H9 (cell line): ENCODE results near the gene PAFAH1B2. TPM values are rescaled to one million over a fixed set of nuclear protein-coding genes. Genes with fewer than 3 reads are reported as not detected.
"Not testable (repeated sequence)": the region's sequence is repeated elsewhere in the genome, so short reads cannot be mapped to it uniquely, and the experiment has no call there.

Experiments used
- DNase-seq: peaks from one replicate; pipeline ENCODE4 v3.0.0-alpha.2; 2017
- H2AFZ ChIP-seq: one replicate; pipeline ENCODE4 v1.6.1; 2013; ENCODE audit warnings: mild to moderate bottlenecking, low read length, control low read depth, moderate library complexity
- H2AK5ac ChIP-seq: 2 replicates; pipeline ENCODE4 v1.6.1; 2013; ENCODE audit warnings: low read length, control low read depth, mixed read lengths; ENCODE audit not compliant: insufficient read length
- H2BK120ac ChIP-seq: one replicate; pipeline ENCODE4 v1.6.1; 2013; ENCODE audit warnings: low read depth, mild to moderate bottlenecking, low read length, control low read depth, inconsistent platforms; ENCODE audit not compliant: poor library complexity, severe bottlenecking
- H2BK12ac ChIP-seq: 2 replicates; pipeline ENCODE4 v1.6.1; 2013; ENCODE audit warnings: low read length, control low read depth, mixed read lengths, low read depth; ENCODE audit not compliant: insufficient read length
- H2BK15ac ChIP-seq: 2 replicates; pipeline ENCODE4 v1.6.1; 2013; ENCODE audit warnings: low read depth, low read length, control low read depth
- H2BK20ac ChIP-seq: one replicate; pipeline ENCODE4 v1.6.1; 2013; ENCODE audit warnings: low read depth, mild to moderate bottlenecking, low read length, control low read depth, inconsistent platforms; ENCODE audit not compliant: poor library complexity, severe bottlenecking
- H2BK5ac ChIP-seq: 2 replicates; pipeline ENCODE4 v1.6.1; 2013; ENCODE audit warnings: low read length, control low read depth, mixed read lengths; ENCODE audit not compliant: insufficient read length
- H3K14ac ChIP-seq: 2 replicates; pipeline ENCODE4 v1.6.1; 2013; ENCODE audit warnings: low read length, control low read depth; ENCODE audit not compliant: insufficient read depth
- H3K18ac ChIP-seq: 2 replicates; pipeline ENCODE4 v1.6.1; 2013; ENCODE audit warnings: low read depth, mild to moderate bottlenecking, mixed read lengths, low read length, control low read depth; ENCODE audit not compliant: insufficient read length
- H3K23ac ChIP-seq: 2 replicates; pipeline ENCODE4 v1.6.1; 2013; ENCODE audit warnings: low read length, control low read depth, mixed read lengths, low read depth; ENCODE audit not compliant: insufficient read length
- H3K23me2 ChIP-seq: 2 replicates; pipeline ENCODE4 v1.6.1; 2013; ENCODE audit warnings: low read depth, mild to moderate bottlenecking, mixed read lengths, low read length, control low read depth; ENCODE audit not compliant: insufficient read length, poor library complexity, severe bottlenecking
- H3K27ac ChIP-seq: 2 replicates; pipeline ENCODE4 v1.5.1; 2013; ENCODE audit warnings: low read length, control low read depth, mixed read lengths, low read depth; ENCODE audit not compliant: insufficient read length
- H3K27me3 ChIP-seq: 2 replicates; pipeline ENCODE4 v1.6.1; 2013; ENCODE audit warnings: low read length, control low read depth, inconsistent platforms; ENCODE audit not compliant: insufficient read depth
- H3K4ac ChIP-seq: 2 replicates; pipeline ENCODE4 v1.6.1; 2013; ENCODE audit warnings: low read depth, mild to moderate bottlenecking, control low read depth, inconsistent platforms, low read length, moderate library complexity
- H3K4me1 ChIP-seq: 2 replicates; pipeline ENCODE4 v1.6.1; 2013; ENCODE audit warnings: low read length, control low read depth, inconsistent platforms; ENCODE audit not compliant: insufficient read depth
- H3K4me2 ChIP-seq: 2 replicates; pipeline ENCODE4 v1.6.1; 2013; ENCODE audit warnings: low read length, control low read depth, mixed read lengths; ENCODE audit not compliant: insufficient read length, insufficient read depth
- H3K56ac ChIP-seq: 2 replicates; pipeline ENCODE4 v1.6.1; 2013; ENCODE audit warnings: low read depth, mild to moderate bottlenecking, mixed read lengths, low read length, control low read depth; ENCODE audit not compliant: insufficient read length
- H3K79me1 ChIP-seq: 2 replicates; pipeline ENCODE4 v1.6.1; 2013; ENCODE audit warnings: low read depth, mild to moderate bottlenecking, moderate library complexity, low read length, control low read depth, inconsistent platforms; ENCODE audit not compliant: insufficient read depth, poor library complexity, severe bottlenecking
- H3K79me2 ChIP-seq: 2 replicates; pipeline ENCODE4 v1.6.1; 2013; ENCODE audit warnings: low read length, control low read depth, inconsistent platforms; ENCODE audit not compliant: insufficient read depth
- H3K9ac ChIP-seq: 2 replicates; pipeline ENCODE4 v1.6.1; 2013; ENCODE audit warnings: low read length, control low read depth, mixed read lengths; ENCODE audit not compliant: insufficient read length; ENCODE audit errors: extremely low read depth
- H3K9me3 ChIP-seq: one replicate; pipeline ENCODE4 v1.6.1; 2013; ENCODE audit warnings: low read depth, low read length, inconsistent platforms; ENCODE audit not compliant: control insufficient read depth
- H3T11ph ChIP-seq: one replicate; pipeline ENCODE4 v1.6.1; 2013; ENCODE audit warnings: mild to moderate bottlenecking, low read length, control low read depth, inconsistent platforms
- H4K20me1 ChIP-seq: one replicate; pipeline ENCODE4 v1.6.1; 2013; ENCODE audit not compliant: control insufficient read depth, insufficient read length, insufficient read depth
- H4K5ac ChIP-seq: 2 replicates; pipeline ENCODE4 v1.6.1; 2013; ENCODE audit warnings: low read depth, mild to moderate bottlenecking, mixed read lengths, low read length, control low read depth; ENCODE audit not compliant: insufficient read length
- H4K8ac ChIP-seq: replicated peaks from 2 replicates; pipeline ENCODE4 v1.6.1; 2013; ENCODE audit warnings: low read length, control low read depth, mixed read lengths, low read depth; ENCODE audit not compliant: insufficient read length
- H4K91ac ChIP-seq: 2 replicates; pipeline ENCODE4 v1.6.1; 2013; ENCODE audit warnings: low read depth, mild to moderate bottlenecking, moderate library complexity, mixed read lengths, low read length, control low read depth; ENCODE audit not compliant: insufficient read length
- H3K27ac Mint-ChIP-seq, 3 experiments: 2 replicates in 2 of 3; 3 replicates in 1 of 3; pipeline ENCODE4 v1.8.0; 2020 to 2021; ENCODE audit warnings: mixed read lengths in 3 of 3, mild to moderate bottlenecking in 1 of 3, moderate library complexity in 1 of 3
- H3K27me3 Mint-ChIP-seq: 2 replicates; pipeline ENCODE4 v1.8.0; 2021; ENCODE audit warnings: low read depth, mild to moderate bottlenecking, moderate library complexity, mixed read lengths
- H3K36me3 Mint-ChIP-seq, 3 experiments: 2 replicates in 2 of 3; 3 replicates in 1 of 3; pipeline ENCODE4 v1.8.0; 2020 to 2021; ENCODE audit warnings: low read depth in 3 of 3, mixed read lengths in 3 of 3; ENCODE audit not compliant: insufficient read depth in 1 of 3
- H3K4me1 Mint-ChIP-seq, 2 experiments: 2 replicates each; pipeline ENCODE4 v1.8.0; 2020; ENCODE audit warnings: mixed read lengths in 2 of 2
- H3K4me3 Mint-ChIP-seq, 2 experiments: 2 replicates in 1 of 2; 3 replicates in 1 of 2; pipeline ENCODE4 v1.8.0; 2020 to 2021; ENCODE audit warnings: mild to moderate bottlenecking in 2 of 2, mixed read lengths in 2 of 2, moderate library complexity in 1 of 2
- H3K9me3 Mint-ChIP-seq, 2 experiments: 2 replicates in 1 of 2; 3 replicates in 1 of 2; pipeline ENCODE4 v1.8.0; 2020; ENCODE audit warnings: mild to moderate bottlenecking in 2 of 2, mixed read lengths in 2 of 2, moderate library complexity in 1 of 2
- WGBS: extraction: QIAGEN DNeasy Blood & Tissue Kit; methylation state at CpG from one replicate; pipeline ENCODE4 v1.1.7; 2013; ENCODE audit warnings: missing lambda C conversion rate, low lambda C conversion rate, mixed read lengths; ENCODE audit not compliant: insufficient read length; ENCODE audit errors: extremely low coverage; 5-methylcytosine and 5-hydroxymethylcytosine counted together
- total RNA-seq: library from RNA; stranded (reverse); gene quantifications from 2 replicates; pipeline ENCODE4 v1.2.1, GENCODE V29; 2021
- TF ChIP-seq, protein P1 (sequence below): fragments of 200-600 bp; sonication (generic); conservative IDR thresholded peaks from 3 replicates; pipeline ENCODE4 v1.8.0; 2021; ENCODE audit warnings: antibody characterized with exemption, mild to moderate bottlenecking

PAFAH1B2 gene
- total RNA-seq, 1 experiment from 2014 or later = 161 TPM

DNA sequence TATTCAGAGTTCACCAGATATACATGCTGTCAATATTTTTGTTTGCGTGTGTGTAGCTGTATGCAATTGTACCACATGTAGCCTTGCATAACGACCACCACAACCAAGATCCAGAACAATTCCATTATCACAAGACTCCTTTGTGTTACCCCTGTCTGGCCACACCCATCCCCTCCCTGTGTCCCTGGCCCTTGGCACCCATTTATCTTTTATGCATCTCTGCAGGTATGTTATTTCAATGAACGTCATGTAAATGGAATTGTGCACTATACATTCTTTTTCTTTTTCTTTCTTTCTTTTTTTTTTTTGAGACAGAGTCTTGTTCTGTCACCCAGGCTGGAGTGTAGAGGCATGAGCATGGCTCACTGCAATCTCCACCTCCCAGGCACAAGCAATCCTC is 9.7 kb upstream of the PAFAH1B2 start:
- H3K14ac ChIP-seq = no peak overlapping the region
- H3K9me3 ChIP-seq = no peaks in the 10 kb centered on the region
- H3K4ac ChIP-seq = no peak overlapping the region
- no peak for DNase-seq
- Mint-ChIP-seq H3K4me1 (peaks cover 2 to 6% of the 10 kb centered on the region in 2 experiments; a peak in 2 of 4 replicates), H3K4me3 (no peak overlapping the region), H3K36me3 (no peaks in the 10 kb centered on the region), H3K27ac (no peak overlapping the region), H3K27me3 (no peaks in the 10 kb centered on the region; the same call in none of the 2 replicates), H3K9me3 (no peaks in the 10 kb centered on the region; a peak in 1 of 5 replicates)
- no peaks in the 10 kb centered on the region for H4K20me1 ChIP-seq
- no peak overlapping the region for H3K56ac ChIP-seq
- no peaks in the 10 kb centered on the region for H3K4me1 ChIP-seq
- no peak overlapping the region for H4K5ac ChIP-seq
- H2BK120ac ChIP-seq = no peak overlapping the region
- H3K18ac ChIP-seq = no peak overlapping the region
- no peaks in the 10 kb centered on the region for H3K27me3 ChIP-seq
- no peaks in the 10 kb centered on the region for H3K79me1 ChIP-seq
- no peak overlapping the region for H3T11ph ChIP-seq
- no CpG with 5 or more reads among the region's 3 CpGs for WGBS
- H2AFZ ChIP-seq = no peak overlapping the region
- no peak overlapping the region for H4K8ac ChIP-seq
- H3K27ac ChIP-seq = no peak overlapping the region
- H3K23me2 ChIP-seq = no peaks in the 10 kb centered on the region
- TF ChIP-seq, protein P1, sequence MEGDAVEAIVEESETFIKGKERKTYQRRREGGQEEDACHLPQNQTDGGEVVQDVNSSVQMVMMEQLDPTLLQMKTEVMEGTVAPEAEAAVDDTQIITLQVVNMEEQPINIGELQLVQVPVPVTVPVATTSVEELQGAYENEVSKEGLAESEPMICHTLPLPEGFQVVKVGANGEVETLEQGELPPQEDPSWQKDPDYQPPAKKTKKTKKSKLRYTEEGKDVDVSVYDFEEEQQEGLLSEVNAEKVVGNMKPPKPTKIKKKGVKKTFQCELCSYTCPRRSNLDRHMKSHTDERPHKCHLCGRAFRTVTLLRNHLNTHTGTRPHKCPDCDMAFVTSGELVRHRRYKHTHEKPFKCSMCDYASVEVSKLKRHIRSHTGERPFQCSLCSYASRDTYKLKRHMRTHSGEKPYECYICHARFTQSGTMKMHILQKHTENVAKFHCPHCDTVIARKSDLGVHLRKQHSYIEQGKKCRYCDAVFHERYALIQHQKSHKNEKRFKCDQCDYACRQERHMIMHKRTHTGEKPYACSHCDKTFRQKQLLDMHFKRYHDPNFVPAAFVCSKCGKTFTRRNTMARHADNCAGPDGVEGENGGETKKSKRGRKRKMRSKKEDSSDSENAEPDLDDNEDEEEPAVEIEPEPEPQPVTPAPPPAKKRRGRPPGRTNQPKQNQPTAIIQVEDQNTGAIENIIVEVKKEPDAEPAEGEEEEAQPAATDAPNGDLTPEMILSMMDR = no peak
- no peak overlapping the region for H2BK12ac ChIP-seq
- no peak overlapping the region for H3K9ac ChIP-seq
- no peak overlapping the region for H2AK5ac ChIP-seq
- no peak overlapping the region for H2BK15ac ChIP-seq
- H2BK20ac ChIP-seq = no peak overlapping the region
- no peak overlapping the region for H4K91ac ChIP-seq
- no peak overlapping the region for H3K4me2 ChIP-seq
- H2BK5ac ChIP-seq = no peak overlapping the region
- no peak overlapping the region for H3K23ac ChIP-seq
- H3K79me2 ChIP-seq = no peaks in the 10 kb centered on the region

DNA sequence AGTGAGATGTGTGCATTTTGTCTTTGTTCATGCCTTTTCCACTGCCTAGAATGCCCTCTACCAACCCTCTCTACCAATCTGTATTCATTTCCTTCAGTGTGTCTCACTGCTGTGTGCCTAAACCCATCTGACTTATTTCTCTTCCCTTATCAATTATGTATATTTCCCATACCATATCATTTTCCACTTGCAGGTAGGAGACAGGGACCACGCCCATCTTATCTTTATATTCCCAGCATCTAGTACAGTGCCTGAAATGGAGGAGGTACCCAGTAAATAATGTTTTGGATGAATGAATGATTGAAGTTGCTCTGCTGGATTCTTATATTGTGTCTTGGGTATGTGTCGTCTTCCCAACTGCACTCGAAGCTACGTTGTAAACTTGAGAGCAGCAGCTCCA is 9.1 kb upstream of the PAFAH1B2 start:
- not testable (repeated sequence) for H3K79me1 ChIP-seq, H3K9me3 Mint-ChIP-seq, H4K8ac ChIP-seq, H3K18ac ChIP-seq, H2BK15ac ChIP-seq, H3K23me2 ChIP-seq, H3K56ac ChIP-seq, H4K5ac ChIP-seq, H3K79me2 ChIP-seq, H3K4me2 ChIP-seq, DNase-seq, H3K4ac ChIP-seq, H3K9ac ChIP-seq, H2AK5ac ChIP-seq, H2BK120ac ChIP-seq, H3K4me1 ChIP-seq, H3T11ph ChIP-seq, H3K27ac Mint-ChIP-seq, H2BK20ac ChIP-seq, H3K14ac ChIP-seq, H3K27me3 ChIP-seq, H3K27ac ChIP-seq, H3K4me1 Mint-ChIP-seq, H4K20me1 ChIP-seq, H3K36me3 Mint-ChIP-seq, H2AFZ ChIP-seq, H3K23ac ChIP-seq, H3K4me3 Mint-ChIP-seq, H3K27me3 Mint-ChIP-seq, H3K9me3 ChIP-seq, H2BK12ac ChIP-seq, H2BK5ac ChIP-seq, H4K91ac ChIP-seq
- WGBS = no CpG with 5 or more reads among the region's 4 CpGs
